Keratinocyte (primary cell): ENCODE measurements around the gene MYO10.

ENCODE experiments used
- CTCF ChIP-seq, 3 experiments: IDR thresholded peaks in 1 of 3; conservative IDR thresholded peaks in 1 of 3; optimal IDR thresholded peaks in 1 of 3; 2 replicates in 2 of 3; 3 replicates in 1 of 3; pipeline versions ENCODE3 to v1.5.1; 2011; ENCODE audit warnings: low read length in 3 of 3, mild to moderate bottlenecking in 3 of 3, moderate library complexity in 2 of 3, control low read depth in 1 of 3, inconsistent platforms in 1 of 3; ENCODE audit not compliant: insufficient read depth in 2 of 3; ENCODE audit errors: extremely low read depth in 1 of 3
- EZH2 ChIP-seq: IDR thresholded peaks from one replicate; pipeline ENCODE4 v1.6.1; 2012; ENCODE audit warnings: inconsistent platforms, mild to moderate bottlenecking, low read length, moderate library complexity

DNA sequence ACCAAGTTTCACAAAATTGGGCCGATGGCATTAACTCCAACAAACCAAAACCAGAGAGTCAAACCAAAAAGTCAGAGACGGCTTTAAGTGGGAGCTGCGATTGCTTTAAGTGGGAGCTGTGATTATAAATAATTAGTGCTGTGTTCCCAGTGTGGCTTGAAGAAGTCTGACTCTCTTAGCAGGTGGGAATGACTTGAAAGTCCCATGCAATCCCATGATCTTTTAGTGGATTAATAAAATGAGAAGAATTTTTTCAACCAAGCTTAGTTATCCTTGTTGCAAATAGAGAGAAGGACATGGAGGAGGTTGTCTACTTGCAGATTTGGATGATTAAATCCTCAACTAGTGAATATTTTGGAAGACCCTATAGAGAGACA, 68.5 kb downstream of the MYO10 start:
- no peak for TF ChIP-seq CTCF (optimal IDR thresholded peaks at IDR 0.05 in 1 of 3, IDR thresholded peaks at IDR 0.05 in 1 of 3, conservative IDR thresholded peaks at IDR 0.05 in 1 of 3; ENCODE audit: extremely low read depth in 1 of 3, insufficient read depth in 2 of 3, low read length in 3 of 3)
- TF ChIP-seq EZH2, result no peak
